Measurements from ENCODE around the gene LRRC70. TPM values are rescaled to one million over a fixed set of nuclear protein-coding genes. Genes with fewer than 3 reads are reported as not detected.

LRRC70 gene
- total RNA-seq, 1 experiment from 2014 or later = 0.68 TPM

DNA sequence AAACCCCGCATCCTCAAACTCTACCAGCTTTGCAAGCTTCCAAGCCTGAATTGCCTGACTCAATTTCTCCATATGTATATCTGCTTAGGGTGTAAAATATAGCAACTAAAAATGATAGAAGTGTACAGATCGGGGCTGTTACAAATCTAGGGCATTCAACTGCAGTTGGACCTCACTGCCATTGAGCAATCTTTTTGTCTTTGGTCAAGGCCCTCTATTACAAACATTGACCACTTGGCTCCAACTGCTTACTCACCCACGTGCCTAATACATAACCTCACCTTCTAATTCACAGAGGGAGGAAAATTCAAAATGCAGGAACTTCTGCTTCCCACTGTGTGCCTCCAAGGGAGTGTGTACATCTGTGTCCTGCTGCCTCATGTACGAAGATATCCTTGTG is 10.0 kb downstream of the LRRC70 start:
- H3K36me3 ChIP-seq (ENCODE audit: control insufficient read depth, insufficient read depth, low read length) = peaks cover 2% of the 10 kb centered on the region
- no peak overlapping the region for H3K4me3 ChIP-seq (ENCODE audit: low read depth, low read length)
- H3K27me3 ChIP-seq (replicated peaks; ENCODE audit: control insufficient read depth, insufficient read depth, low read length) = no peaks in the 10 kb centered on the region
- ChIA-PET CTCF (no interaction called here), POLR2A (no interaction called here)
- DNase-seq = no peak
- no peak overlapping the region for H3K27ac Mint-ChIP-seq (ENCODE audit: unreplicated experiment)
- H3K9me3 Mint-ChIP-seq (ENCODE audit: unreplicated experiment) = no peaks in the 10 kb centered on the region
- intact Hi-C loops (cut with micrococcal nuclease; ENCODE audit: unreplicated experiment) = no loop called here
- no peaks in the 10 kb centered on the region for H3K9me3 ChIP-seq
- H3K4me1 ChIP-seq = no peaks in the 10 kb centered on the region; the same call in 1 of the 2 replicates
- no peaks in the 10 kb centered on the region for H3K27me3 Mint-ChIP-seq (ENCODE audit: insufficient read depth, unreplicated experiment)
- no peak overlapping the region for H3K4me3 Mint-ChIP-seq (ENCODE audit: unreplicated experiment)
- H3K36me3 Mint-ChIP-seq (ENCODE audit: insufficient read depth, unreplicated experiment) = peaks cover 46% of the 10 kb centered on the region
- peaks cover 12% of the 10 kb centered on the region for H3K4me1 Mint-ChIP-seq (ENCODE audit: low read depth, unreplicated experiment)
- no TSS peak for BruUV-seq (replicated peaks)
- TF ChIP-seq, protein P1, sequence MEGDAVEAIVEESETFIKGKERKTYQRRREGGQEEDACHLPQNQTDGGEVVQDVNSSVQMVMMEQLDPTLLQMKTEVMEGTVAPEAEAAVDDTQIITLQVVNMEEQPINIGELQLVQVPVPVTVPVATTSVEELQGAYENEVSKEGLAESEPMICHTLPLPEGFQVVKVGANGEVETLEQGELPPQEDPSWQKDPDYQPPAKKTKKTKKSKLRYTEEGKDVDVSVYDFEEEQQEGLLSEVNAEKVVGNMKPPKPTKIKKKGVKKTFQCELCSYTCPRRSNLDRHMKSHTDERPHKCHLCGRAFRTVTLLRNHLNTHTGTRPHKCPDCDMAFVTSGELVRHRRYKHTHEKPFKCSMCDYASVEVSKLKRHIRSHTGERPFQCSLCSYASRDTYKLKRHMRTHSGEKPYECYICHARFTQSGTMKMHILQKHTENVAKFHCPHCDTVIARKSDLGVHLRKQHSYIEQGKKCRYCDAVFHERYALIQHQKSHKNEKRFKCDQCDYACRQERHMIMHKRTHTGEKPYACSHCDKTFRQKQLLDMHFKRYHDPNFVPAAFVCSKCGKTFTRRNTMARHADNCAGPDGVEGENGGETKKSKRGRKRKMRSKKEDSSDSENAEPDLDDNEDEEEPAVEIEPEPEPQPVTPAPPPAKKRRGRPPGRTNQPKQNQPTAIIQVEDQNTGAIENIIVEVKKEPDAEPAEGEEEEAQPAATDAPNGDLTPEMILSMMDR (IDR thresholded peaks at IDR 0.05; ENCODE audit: insufficient read depth in 1 of 2, low read depth in 1 of 2, low read length in 1 of 2, severe bottlenecking in 1 of 2, unreplicated experiment in 1 of 2) = no peak

DNA sequence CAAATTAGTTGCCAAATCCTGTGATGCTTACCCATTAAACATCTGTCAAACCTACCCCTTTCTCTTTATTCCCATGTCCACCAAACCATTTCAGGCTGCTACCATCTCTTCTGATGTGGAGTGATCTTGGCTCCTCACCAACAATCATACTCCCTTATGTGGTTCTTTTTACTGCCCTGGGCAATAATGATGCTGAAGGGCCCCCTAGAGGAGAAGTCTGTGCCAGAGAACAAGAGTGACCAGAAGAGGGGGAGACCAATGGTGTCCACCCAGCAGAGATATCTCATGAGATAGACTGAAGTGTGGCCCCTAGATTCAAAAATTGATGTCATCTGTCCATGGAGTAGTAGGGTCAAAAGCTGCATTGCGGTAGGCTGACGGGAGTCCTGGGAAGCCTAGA is 10.9 kb downstream of the LRRC70 start:
- no TSS peak for BruUV-seq (replicated peaks)
- Mint-ChIP-seq H3K36me3 (ENCODE audit: insufficient read depth, unreplicated experiment) (peaks cover 48% of the 10 kb centered on the region), H3K27me3 (ENCODE audit: insufficient read depth, unreplicated experiment) (no peaks in the 10 kb centered on the region), H3K27ac (ENCODE audit: unreplicated experiment) (no peak overlapping the region), H3K4me1 (ENCODE audit: low read depth, unreplicated experiment) (peaks cover 12% of the 10 kb centered on the region), H3K9me3 (ENCODE audit: unreplicated experiment) (no peaks in the 10 kb centered on the region), H3K4me3 (ENCODE audit: unreplicated experiment) (no peak overlapping the region)
- Histone ChIP-seq H3K9me3 (no peaks in the 10 kb centered on the region), H3K27me3 (replicated peaks; ENCODE audit: control insufficient read depth, insufficient read depth, low read length) (no peaks in the 10 kb centered on the region), H3K4me1 (no peaks in the 10 kb centered on the region; the same call in 1 of the 2 replicates), H3K36me3 (ENCODE audit: control insufficient read depth, insufficient read depth, low read length) (peaks cover 2% of the 10 kb centered on the region), H3K4me3 (ENCODE audit: low read depth, low read length) (no peak overlapping the region)
- intact Hi-C loops (cut with micrococcal nuclease; ENCODE audit: unreplicated experiment) = no loop called here
- ChIA-PET POLR2A (no interaction called here), CTCF (no interaction called here)
- no peak for DNase-seq
- TF ChIP-seq, protein P1 (IDR thresholded peaks at IDR 0.05; ENCODE audit: insufficient read depth in 1 of 2, low read depth in 1 of 2, low read length in 1 of 2, severe bottlenecking in 1 of 2, unreplicated experiment in 1 of 2) = peak in 1 of 2 experiments; percentile 6

DNA sequence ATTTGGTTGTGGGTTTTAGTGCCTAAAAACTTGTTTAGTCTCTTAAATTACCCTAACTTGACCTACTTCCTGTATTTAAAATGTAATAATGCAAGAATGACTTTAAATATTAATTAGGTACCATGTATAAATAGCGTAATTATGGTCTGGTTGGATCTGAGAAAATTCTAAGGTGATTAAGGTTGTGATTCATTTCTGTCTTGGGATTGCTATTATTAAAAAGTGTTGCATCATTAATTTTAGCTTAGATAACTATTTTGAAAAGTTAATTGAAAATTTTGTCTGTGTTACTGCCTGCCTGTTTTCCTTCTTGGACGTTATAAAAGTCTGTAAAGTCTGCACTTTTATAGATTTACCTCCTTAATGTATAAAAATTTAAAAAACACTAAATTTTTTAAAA is 11.8 kb downstream of the LRRC70 start:
- Histone ChIP-seq H3K4me1 (no peaks in the 10 kb centered on the region; the same call in 1 of the 2 replicates), H3K9me3 (no peaks in the 10 kb centered on the region), H3K27me3 (replicated peaks; ENCODE audit: control insufficient read depth, insufficient read depth, low read length) (no peaks in the 10 kb centered on the region), H3K36me3 (ENCODE audit: control insufficient read depth, insufficient read depth, low read length) (peaks cover 2% of the 10 kb centered on the region), H3K4me3 (ENCODE audit: low read depth, low read length) (no peak overlapping the region)
- Mint-ChIP-seq H3K27ac (ENCODE audit: unreplicated experiment) (no peak overlapping the region), H3K9me3 (ENCODE audit: unreplicated experiment) (no peaks in the 10 kb centered on the region), H3K27me3 (ENCODE audit: insufficient read depth, unreplicated experiment) (no peaks in the 10 kb centered on the region), H3K4me3 (ENCODE audit: unreplicated experiment) (no peak overlapping the region), H3K4me1 (ENCODE audit: low read depth, unreplicated experiment) (peaks cover 5% of the 10 kb centered on the region), H3K36me3 (ENCODE audit: insufficient read depth, unreplicated experiment) (peaks cover 54% of the 10 kb centered on the region)
- TF ChIP-seq, protein P1 (IDR thresholded peaks at IDR 0.05; ENCODE audit: insufficient read depth in 1 of 2, low read depth in 1 of 2, low read length in 1 of 2, severe bottlenecking in 1 of 2, unreplicated experiment in 1 of 2) = no peak
- ChIA-PET POLR2A (no interaction called here), CTCF (no interaction called here)
- intact Hi-C loops (cut with micrococcal nuclease; ENCODE audit: unreplicated experiment) = no loop called here
- DNase-seq = no peak
- BruUV-seq (replicated peaks) = no TSS peak

Data from Caco-2 (cell line).